WTC11 (cell line): ENCODE measurements around the gene NAPSA.

ENCODE experiments used
- CREM ChIP-seq: sonication (generic); formaldehyde crosslinking; IDR thresholded peaks from 2 replicates; pipeline ENCODE4 v1.8.1; 2022; ENCODE audit warnings: mild to moderate bottlenecking, missing genetic modification reagents, moderate library complexity
- CTCF ChIP-seq: fragments of 200-600 bp; IDR thresholded peaks from 2 replicates; pipeline ENCODE4 v1.8.0; 2022; ENCODE audit warnings: antibody characterized with exemption
- E2F4 ChIP-seq: sonication (generic); formaldehyde crosslinking; IDR thresholded peaks from 2 replicates; pipeline ENCODE4 v1.8.1; 2022; ENCODE audit warnings: low read depth, mild to moderate bottlenecking, moderate library complexity, missing genetic modification reagents, borderline replicate concordance
- E2F5 ChIP-seq: sonication (generic); formaldehyde crosslinking; IDR thresholded peaks from 2 replicates; pipeline ENCODE4 v1.8.1; 2022; ENCODE audit warnings: mild to moderate bottlenecking, moderate library complexity, missing genetic modification reagents
- GTF2I ChIP-seq: fragments of 250-450 bp; sonication (Bioruptor Pico); conservative IDR thresholded peaks from 2 replicates; pipeline ENCODE4 v1.4.0; 2021; ENCODE audit warnings: mild to moderate bottlenecking
- HMGXB4 ChIP-seq: sonication (generic); formaldehyde crosslinking; IDR thresholded peaks from 2 replicates; pipeline ENCODE4 v1.8.1; 2023; ENCODE audit warnings: mild to moderate bottlenecking, moderate library complexity, missing genetic modification reagents
- NFE2L1 ChIP-seq: sonication (generic); formaldehyde crosslinking; IDR thresholded peaks from 2 replicates; pipeline ENCODE4 v1.8.1; 2023; ENCODE audit warnings: missing genetic modification reagents
- NR1H2 ChIP-seq: sonication (generic); formaldehyde crosslinking; IDR thresholded peaks from 2 replicates; pipeline ENCODE4 v1.9.0; 2021; ENCODE audit warnings: mild to moderate bottlenecking, moderate library complexity, missing genetic modification reagents
- PRRX2 ChIP-seq: fragments of 250-450 bp; sonication (Bioruptor Pico); IDR thresholded peaks from 2 replicates; pipeline ENCODE4 v1.8.0; 2021; ENCODE audit warnings: mild to moderate bottlenecking
- TEAD4 ChIP-seq: sonication (generic); formaldehyde crosslinking; IDR thresholded peaks from 2 replicates; pipeline ENCODE4 v1.8.0; 2022; ENCODE audit warnings: mild to moderate bottlenecking, missing genetic modification reagents
- ZBTB21 ChIP-seq: sonication (generic); formaldehyde crosslinking; IDR thresholded peaks from 2 replicates; pipeline ENCODE4 v1.8.1; 2023; ENCODE audit warnings: mild to moderate bottlenecking, missing genetic modification reagents, borderline replicate concordance
- ZNF532 ChIP-seq: fragments of 250-450 bp; sonication (Bioruptor Pico); IDR thresholded peaks from 2 replicates; pipeline ENCODE4 v1.9.0; 2021; ENCODE audit warnings: mild to moderate bottlenecking, borderline replicate concordance

GRCh38 chr19:50328224-50328872, 37.1 kb downstream of the NAPSA start:
- TF ChIP-seq PRRX2 (CRISPR knock-in tag), result no peak
- no peak; the same call in 1 of the 2 replicates for TF ChIP-seq CTCF
- TF ChIP-seq TEAD4 (CRISPR knock-in tag), result no peak
- TF ChIP-seq ZBTB21 (CRISPR knock-in tag), result no peak
- TF ChIP-seq E2F4 (CRISPR knock-in tag), result no peak
- TF ChIP-seq GTF2I (CRISPR knock-in tag), result no peak
- no peak for TF ChIP-seq NFE2L1 (CRISPR knock-in tag)
- 0 out of 2 replicates have a peak, but pooled peaks have one; percentile 36 for TF ChIP-seq HMGXB4
- TF ChIP-seq CREM, result no peak; the same call in 1 of the 2 replicates
- TF ChIP-seq E2F5, result peak; percentile 56; the same call in 1 of the 2 replicates
- TF ChIP-seq ZNF532, result no peak
- TF ChIP-seq NR1H2 (CRISPR knock-in tag), result no peak
